Keratinocyte (primary cell): Measurements from ENCODE around the gene RAB11FIP5. TPM values are rescaled to one million over a fixed set of nuclear protein-coding genes. Genes with fewer than 3 reads are reported as not detected.

Experiments used
- DNase-seq: peaks from one replicate; pipeline ENCODE4 v3.0.0-alpha.2; 2011; ENCODE audit warnings: low read depth, missing footprints, low spot score
- FAIRE-seq: peaks from 2 replicates; lab custom pipeline; 2011; peaks lifted over from hg19 to GRCh38; lab: Jason Lieb, UNC
- H2AFZ ChIP-seq: 2 replicates; pipeline ENCODE4 v1.6.0; 2012; ENCODE audit warnings: low read length, control low read depth, inconsistent platforms; ENCODE audit not compliant: control insufficient read depth
- H3K27ac ChIP-seq: 2 replicates; pipeline ENCODE4 v1.5.1; 2011; ENCODE audit warnings: low read length; ENCODE audit not compliant: control insufficient read depth, insufficient read depth
- H3K27me3 ChIP-seq: 3 replicates; pipeline ENCODE4 v1.6.0; 2011; ENCODE audit warnings: low read length; ENCODE audit not compliant: control insufficient read depth, insufficient read depth; ENCODE audit errors: extremely low read depth
- H3K36me3 ChIP-seq, 2 experiments: 2 replicates in 1 of 2; 3 replicates in 1 of 2; pipeline ENCODE4 v1.5.1; 2011; ENCODE audit warnings: low read length in 2 of 2, mild to moderate bottlenecking in 1 of 2; ENCODE audit not compliant: control insufficient read depth in 2 of 2, insufficient read depth in 2 of 2; ENCODE audit errors: extremely low read depth in 1 of 2
- H3K4me1 ChIP-seq: 3 replicates; pipeline ENCODE4 v1.5.1; 2011; ENCODE audit warnings: low read length; ENCODE audit not compliant: control insufficient read depth, insufficient read depth; ENCODE audit errors: extremely low read depth
- H3K4me2 ChIP-seq: 3 replicates; pipeline ENCODE4 v1.6.0; 2011; ENCODE audit warnings: low read depth, low read length; ENCODE audit not compliant: control insufficient read depth, insufficient read depth; ENCODE audit errors: extremely low read depth
- H3K4me3 ChIP-seq, 3 experiments: fragments of 200-600 bp in 1 of 3; sonication (generic) in 1 of 3; 2 replicates in 2 of 3; 3 replicates in 1 of 3; pipeline ENCODE4 v1.5.1; 2011 to 2016; ENCODE audit warnings: low read length in 3 of 3, mild to moderate bottlenecking in 3 of 3, control low read depth in 2 of 3, inconsistent platforms in 1 of 3, low read depth in 1 of 3, mixed read lengths in 1 of 3, mixed run types in 1 of 3, moderate library complexity in 1 of 3; ENCODE audit not compliant: control insufficient read depth in 2 of 3, insufficient read depth in 2 of 3; ENCODE audit errors: extremely low read depth in 1 of 3
- H3K79me2 ChIP-seq: 2 replicates; pipeline ENCODE4 v1.6.0; 2012; ENCODE audit warnings: low read length; ENCODE audit not compliant: control insufficient read depth, insufficient read depth
- H3K9ac ChIP-seq: 3 replicates; pipeline ENCODE4 v1.6.0; 2011; ENCODE audit warnings: low read length; ENCODE audit not compliant: control insufficient read depth, insufficient read depth; ENCODE audit errors: extremely low read depth
- H3K9me1 ChIP-seq: 3 replicates; pipeline ENCODE4 v1.6.0; 2011; ENCODE audit warnings: low read length; ENCODE audit not compliant: control insufficient read depth, insufficient read depth; ENCODE audit errors: extremely low read depth
- H3K9me3 ChIP-seq: 2 replicates; pipeline ENCODE4 v1.5.1; 2012; ENCODE audit warnings: low read depth, low read length; ENCODE audit not compliant: control insufficient read depth
- H4K20me1 ChIP-seq: 3 replicates; pipeline ENCODE4 v1.6.0; 2011; ENCODE audit warnings: low read length; ENCODE audit not compliant: control insufficient read depth, insufficient read depth; ENCODE audit errors: extremely low read depth
- CTCF ChIP-seq, 3 experiments: IDR thresholded peaks in 1 of 3; conservative IDR thresholded peaks in 1 of 3; optimal IDR thresholded peaks in 1 of 3; 2 replicates in 2 of 3; 3 replicates in 1 of 3; pipeline versions ENCODE3 to v1.5.1; 2011; ENCODE audit warnings: low read length in 3 of 3, mild to moderate bottlenecking in 3 of 3, moderate library complexity in 2 of 3, control low read depth in 1 of 3, inconsistent platforms in 1 of 3; ENCODE audit not compliant: insufficient read depth in 2 of 3; ENCODE audit errors: extremely low read depth in 1 of 3
- EZH2 ChIP-seq: IDR thresholded peaks from one replicate; pipeline ENCODE4 v1.6.1; 2012; ENCODE audit warnings: inconsistent platforms, mild to moderate bottlenecking, low read length, moderate library complexity
- dilution Hi-C: fragments of 300-500 bp; cut with MboI; formaldehyde crosslinking; loops from one replicate; pipeline ENCODE4 v1.7.0; 2020; ENCODE audit warnings: low sequenced_read_pairs; ENCODE audit not compliant: extremely low pct_ligation_motif_present
- polyA plus RNA-seq, 5 experiments: library from polyadenylated mRNA; depleted of rRNA in 3 of 5; stranded (reverse) in 3 of 5; stranded (forward) in 1 of 5; unstranded in 1 of 5; fragments of >200 nt; gene quantifications; 1 replicate in 1 of 5; 2 replicates in 3 of 5; 3 replicates in 1 of 5; pipeline versions ENCODE4 v1.2.1 to v1.2.3, GENCODE V29; 2011 to 2012; ENCODE audit warnings: missing spikeins in 2 of 5, low read depth in 1 of 5, low replicate concordance in 1 of 5

Gene RAB11FIP5
- polyA plus RNA-seq, 1 donor (not counting 4 experiments of a cell fraction or from before 2014, with no cell fraction given) = 40.1 TPM

- Histone ChIP-seq H4K20me1 (peaks cover 17% of the 10 kb centered on the region), H3K9me1 (no peaks in the 10 kb centered on the region), H3K4me1 (peaks cover 18% of the 10 kb centered on the region), H3K27me3 (no peaks in the 10 kb centered on the region), H3K4me2 (no peak overlapping the region), H3K9ac (no peak overlapping the region), H3K27ac (no peak overlapping the region), H3K9me3 (no peaks in the 10 kb centered on the region), H3K4me3 (no peak overlapping the region), H2AFZ (no peak overlapping the region), H3K36me3 (peaks cover 9 to 10% of the 10 kb centered on the region in 2 experiments), H3K79me2 (peaks cover 91% of the 10 kb centered on the region)
- DNase-seq (no peak), FAIRE-seq (no peak)
- TF ChIP-seq CTCF (optimal IDR thresholded peaks at IDR 0.05 in 1 of 3, IDR thresholded peaks at IDR 0.05 in 1 of 3, conservative IDR thresholded peaks at IDR 0.05 in 1 of 3; ENCODE audit: extremely low read depth in 1 of 3, insufficient read depth in 2 of 3, low read length in 3 of 3) = no peak
- TF ChIP-seq EZH2 = no peak
- dilution Hi-C loops = no loop called here
These were observed 7.8 kb downstream of the RAB11FIP5 start for GRCh38 chr2:73104933-73105332.

DNA sequence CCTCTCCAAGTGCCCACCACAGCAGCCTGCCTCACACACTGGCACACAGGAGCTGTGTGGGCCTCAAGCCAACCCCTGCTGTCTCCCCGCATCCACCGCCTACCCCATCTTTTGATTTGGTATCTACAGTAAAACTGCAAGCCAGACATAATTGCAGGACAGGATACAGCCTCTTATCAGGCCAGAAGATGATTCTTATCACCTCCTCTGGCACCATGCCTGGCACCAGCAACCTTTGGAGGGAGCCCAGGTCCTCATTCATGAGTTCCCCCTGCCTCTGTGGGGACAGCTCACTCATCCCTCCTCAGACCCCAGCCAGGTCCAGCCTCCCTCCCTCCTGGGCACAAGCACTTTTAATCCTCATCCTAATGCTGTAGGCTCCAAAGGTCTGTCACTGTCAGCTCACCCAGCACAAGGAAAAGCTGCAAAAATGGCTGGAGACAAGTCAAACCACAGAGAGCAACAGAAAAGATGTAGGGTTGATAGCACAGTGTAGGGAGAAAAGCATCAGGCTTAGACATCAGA is 9.7 kb downstream of the RAB11FIP5 start:
- no peak overlapping the region for H3K9ac ChIP-seq
- H3K27me3 ChIP-seq = no peaks in the 10 kb centered on the region
- peaks cover 15% of the 10 kb centered on the region for H3K4me1 ChIP-seq
- no peak for FAIRE-seq
- H3K4me3 ChIP-seq = no peak overlapping the region
- TF ChIP-seq EZH2 (no peak), CTCF (optimal IDR thresholded peaks at IDR 0.05 in 1 of 3, IDR thresholded peaks at IDR 0.05 in 1 of 3, conservative IDR thresholded peaks at IDR 0.05 in 1 of 3; ENCODE audit: extremely low read depth in 1 of 3, insufficient read depth in 2 of 3, low read length in 3 of 3) (no peak)
- H3K4me2 ChIP-seq = no peak overlapping the region
- H2AFZ ChIP-seq = no peak overlapping the region
- H3K36me3 ChIP-seq = peaks cover 10 to 14% of the 10 kb centered on the region in 2 experiments
- no peaks in the 10 kb centered on the region for H3K9me1 ChIP-seq
- no peak for DNase-seq
- no peak overlapping the region for H3K27ac ChIP-seq
- H3K79me2 ChIP-seq = peaks cover 89% of the 10 kb centered on the region
- H3K9me3 ChIP-seq = no peaks in the 10 kb centered on the region
- H4K20me1 ChIP-seq = peaks cover 21% of the 10 kb centered on the region
- dilution Hi-C loops = no loop called here
